Psoas muscle (tissue), 8 donors: ENCODE measurements around the gene EIF2S3B. TPM values are rescaled to one million over a fixed set of nuclear protein-coding genes. Genes with fewer than 3 reads are reported as not detected.
"Not testable (repeated sequence)": the region's sequence is repeated elsewhere in the genome, so short reads cannot be mapped to it uniquely, and the experiment has no call there.

Source experiments
- ATAC-seq, 4 donors: fragments of 200-7000 bp; cut with Tn5 transposase; one replicate each; pipeline ENCODE4 v1.9.1; 2020; ENCODE audit warnings: moderate library complexity in 3 of 4, mild to moderate bottlenecking in 2 of 4
- DNase-seq, 2 donors: peaks; one replicate each; pipeline ENCODE4 v3.0.0-alpha.2; 2020
- H3K27ac ChIP-seq: fragments of 200-600 bp; one replicate; pipeline ENCODE4 v1.8.0; 2022
- H3K27me3 ChIP-seq, 3 donors: fragments of 200-600 bp in 1 of 3; one replicate each; pipeline versions ENCODE4 v1.6.1 to v1.8.0; 2013 to 2022; ENCODE audit warnings: low read length in 2 of 3, mild to moderate bottlenecking in 2 of 3, moderate library complexity in 1 of 3; ENCODE audit not compliant: insufficient read depth in 3 of 3
- H3K36me3 ChIP-seq, 2 donors: fragments of 200-600 bp in 1 of 2; one replicate each; pipeline versions ENCODE4 v1.6.1 to v1.8.0; 2013 to 2022; ENCODE audit warnings: low read depth in 1 of 2, mild to moderate bottlenecking in 1 of 2, moderate library complexity in 1 of 2; ENCODE audit not compliant: insufficient read depth in 1 of 2
- H3K4me1 ChIP-seq: fragments of 200-600 bp; one replicate; pipeline ENCODE4 v1.8.0; 2022
- H3K4me3 ChIP-seq: fragments of 200-600 bp; one replicate; pipeline ENCODE4 v1.8.0; 2022; ENCODE audit warnings: mild to moderate bottlenecking
- H3K9me3 ChIP-seq: fragments of 200-600 bp; one replicate; pipeline ENCODE4 v1.8.0; 2022
- CTCF ChIP-seq: fragments of 200-600 bp; IDR thresholded peaks from one replicate; pipeline ENCODE4 v1.8.0; 2022; ENCODE audit warnings: antibody characterized with exemption
- WGBS, 3 donors: extraction: QIAGEN DNeasy Blood & Tissue Kit; methylation state at CpG; one replicate each; pipeline versions ENCODE4 v1.1.6 to v1.1.7; 2013; 5-methylcytosine and 5-hydroxymethylcytosine counted together
- intact Hi-C, 2 donors: fragments of 100-400 bp; cut with DNase I; formaldehyde crosslinking; loops; one replicate each; pipeline versions ENCODE4 v1.11.0 to v1.14.2; 2022
- long read RNA-seq, 2 donors: library from polyadenylated mRNA; unstranded; transcript quantifications; one replicate each; pipeline ENCODE4 v2.0.0, GENCODE V29; 2021
- polyA plus RNA-seq, 3 donors: library from polyadenylated mRNA; stranded (reverse); fragments of 200-250 nt; gene quantifications; one replicate each; pipeline ENCODE4 v1.2.3, GENCODE V29; 2013
- total RNA-seq, 4 donors: library from RNA; stranded (reverse); fragmentation: NEBNext Ultra II Directional in 2 of 4; extraction: Animal tissue kit (Norgen Biotek cat#: 25700) in 2 of 4; gene quantifications; one replicate each; pipeline versions ENCODE4 v1.2.1 to v1.2.4, GENCODE V29; 2021 to 2023
- donor health status: healthy with polysubstance abuse.
- donor health status: DM: no; HTN: no; CAD: no; lungs with moderate emphysema.
- donor health status: Bipolar disorder and iron deficiency.
- donor health status: healthy.
- donor health status: DM: yes; HTN: yes; CAD: no.
- donor health status: DM: no; HTN: no; CAD: no.
- donor health status: DM: no; HTN: no; CAD: no.
- donor health status: DM: yes; HTN: yes; CAD: no.

Gene EIF2S3B
- total RNA-seq (1 to 10 TPM in 1 of 4 donors, under 1 TPM in 3; 0.20 to 1.1 (median 0.31) TPM), polyA plus RNA-seq (1 to 10 TPM in 1 of 3 donors, under 1 TPM in 2; 0.37 to 2.6 (median 0.40) TPM)
- long read RNA-seq, donor 1: 0 reads
- long read RNA-seq, donor 2: 0 reads

- no peak for TF ChIP-seq CTCF
- DNase-seq: peak in 1 of 2 donors; percentile 46
- Histone ChIP-seq H3K9me3 (peaks cover 4% of the 10 kb centered on the region), H3K27ac (no peak within 1 kb of the TSS), H3K4me3 (no peak within 1 kb of the TSS), H3K36me3 (no peaks in the 10 kb centered on the region), H3K4me1 (no peaks in the 10 kb centered on the region), H3K27me3 (no peaks in the 10 kb centered on the region)
- 92 to 95% (median 94%) methylated on average over 22 of the region's 22 CpGs for WGBS, 3 donors
- intact Hi-C loops: no loop called here
- ATAC-seq: no peak
Observed at GRCh38 chr12:10505620-10506019, at the start of gene EIF2S3B. Gene EIF2S3B (plus strand): TSS chr12:10505890. CDS start chr12:10505903, 13 bp downstream.

GRCh38 chr12:10456856-10457255 is 48.8 kb upstream of the EIF2S3B start:
- no peaks in the 10 kb centered on the region for H3K27me3 ChIP-seq
- intact Hi-C loops: no loop called here
- 83 to 90% (median 88%) methylated on average over 2 of the region's 2 CpGs for WGBS, 3 donors
- TF ChIP-seq CTCF: no peak
- DNase-seq (no peak), ATAC-seq (no peak)
- H3K4me1 ChIP-seq: no peaks in the 10 kb centered on the region
- H3K27ac ChIP-seq: no peak overlapping the region
- no peak overlapping the region for H3K4me3 ChIP-seq
- H3K36me3 ChIP-seq: no peaks in the 10 kb centered on the region
- peaks cover 15% of the 10 kb centered on the region for H3K9me3 ChIP-seq

- H3K36me3 ChIP-seq: no peaks in the 10 kb centered on the region
- no peak overlapping the region for H3K27ac ChIP-seq
- DNase-seq (no peak), ATAC-seq (no peak)
- H3K4me3 ChIP-seq: no peak overlapping the region
- peaks cover 15% of the 10 kb centered on the region for H3K9me3 ChIP-seq
- no peaks in the 10 kb centered on the region for H3K4me1 ChIP-seq
- WGBS, 3 donors: 89 to 93% (median 90%) methylated on average over 3 of the region's 3 CpGs
- no peak for TF ChIP-seq CTCF
- H3K27me3 ChIP-seq: no peaks in the 10 kb centered on the region
- intact Hi-C loops: no loop called here
Observed at GRCh38 chr12:10457760-10458159, 47.9 kb upstream of the EIF2S3B start.

GRCh38 chr12:10466311-10466710 is 39.4 kb upstream of the EIF2S3B start:
- Histone ChIP-seq H3K36me3 (no peaks in the 10 kb centered on the region), H3K4me1 (no peaks in the 10 kb centered on the region), H3K4me3 (no peak overlapping the region), H3K27me3 (no peaks in the 10 kb centered on the region), H3K27ac (no peak overlapping the region), H3K9me3 (no peaks in the 10 kb centered on the region)
- DNase-seq (no peak), ATAC-seq (no peak)
- 84 to 91% (median 86%) methylated on average over 4 of the region's 4 CpGs for WGBS, 3 donors
- no peak for TF ChIP-seq CTCF
- intact Hi-C loops: no loop called here

- H3K4me3 ChIP-seq: no peak overlapping the region
- 90 to 91% (median 91%) methylated on average over 1 of the region's 1 CpG for WGBS, 3 donors
- H3K9me3 ChIP-seq: no peaks in the 10 kb centered on the region
- H3K27ac ChIP-seq: no peak overlapping the region
- TF ChIP-seq CTCF: no peak
- no peaks in the 10 kb centered on the region for H3K4me1 ChIP-seq
- no peaks in the 10 kb centered on the region for H3K36me3 ChIP-seq
- no peak for ATAC-seq
- DNase-seq: no peak
- H3K27me3 ChIP-seq: no peaks in the 10 kb centered on the region
- intact Hi-C loops: no loop called here
Observed at GRCh38 chr12:10469701-10470100, 36.0 kb upstream of the EIF2S3B start.

- DNase-seq, H3K36me3 ChIP-seq, intact Hi-C loops, H3K4me3 ChIP-seq, H3K27me3 ChIP-seq, H3K9me3 ChIP-seq, ATAC-seq, H3K27ac ChIP-seq, H3K4me1 ChIP-seq: not testable (repeated sequence)
- 87 to 92% (median 91%) methylated on average over 5 of the region's 5 CpGs for WGBS, 3 donors
Observed at GRCh38 chr12:10472808-10473207, 32.9 kb upstream of the EIF2S3B start.

GRCh38 chr12:10481901-10482300 is 23.8 kb upstream of the EIF2S3B start:
- ATAC-seq, H3K27me3 ChIP-seq, H3K4me3 ChIP-seq, intact Hi-C loops, H3K36me3 ChIP-seq, H3K9me3 ChIP-seq, H3K27ac ChIP-seq, H3K4me1 ChIP-seq, DNase-seq: not testable (repeated sequence)
- 66 to 74% (median 69%) methylated on average over 2 of the region's 2 CpGs for WGBS, 3 donors
